Measurements from ENCODE around the gene LRRN4.

LRRN4 gene

GRCh38 chr20:6030453-6031080 lies 23.3 kb downstream of the LRRN4 start:
- no peak for DNase-seq (ENCODE audit: low read depth)

- peak; percentile 66 for DNase-seq (ENCODE audit: low read depth)
Observed at GRCh38 chr20:6029538-6029937, 24.3 kb downstream of the LRRN4 start.

- no peak for DNase-seq (ENCODE audit: low read depth)
Observed at GRCh38 chr20:6028818-6029217, 25.0 kb downstream of the LRRN4 start.

GRCh38 chr20:6026051-6026450 lies 27.8 kb downstream of the LRRN4 start:
- peak; percentile 21 for DNase-seq (ENCODE audit: low read depth)

DNA sequence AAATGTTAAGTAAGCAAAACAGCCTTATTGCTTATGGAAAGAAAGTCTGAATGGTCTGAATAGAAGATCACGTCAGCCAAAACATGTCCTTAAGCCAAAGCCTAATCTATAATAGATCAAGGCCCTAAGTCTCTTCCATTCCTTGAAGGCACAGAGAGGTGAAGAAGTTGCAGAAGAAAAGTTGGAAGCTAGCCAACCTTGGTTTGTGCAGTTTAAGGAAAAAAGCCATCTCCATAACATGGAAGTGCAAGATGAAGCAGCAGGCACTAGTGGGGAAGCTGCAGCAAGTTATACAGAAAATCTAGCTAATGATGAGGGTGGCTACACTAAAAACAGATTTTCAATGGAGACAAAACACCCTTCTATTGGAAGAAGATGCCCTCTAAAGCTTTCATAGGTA lies 29.1 kb downstream of the LRRN4 start:
- DNase-seq (ENCODE audit: low read depth), result no peak

DNA sequence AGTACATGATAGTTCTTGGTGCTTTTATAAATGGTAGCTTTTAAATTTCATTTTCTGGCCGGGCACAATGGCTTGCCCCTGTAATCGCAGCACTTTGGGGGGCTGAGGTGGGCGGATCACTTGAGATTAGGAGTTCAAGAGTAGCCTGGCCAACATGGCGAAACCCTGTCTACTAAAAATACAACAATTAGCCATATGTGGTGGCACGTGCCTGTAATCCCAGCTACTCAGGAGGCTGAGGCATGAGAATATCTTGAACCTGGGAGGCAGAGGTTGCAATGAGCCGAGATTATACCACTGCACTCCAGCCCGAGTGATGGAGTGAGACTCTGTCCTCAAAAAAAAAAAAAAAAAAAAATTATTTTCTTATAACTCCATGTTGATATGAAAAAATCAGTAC lies 36.0 kb downstream of the LRRN4 start:
- no peak for DNase-seq (ENCODE audit: low read depth)

GRCh38 chr20:6017467-6017866 lies 36.4 kb downstream of the LRRN4 start:
- DNase-seq (ENCODE audit: low read depth), result no peak

GRCh38 chr20:6014957-6015356 lies 38.9 kb downstream of the LRRN4 start:
- no peak for DNase-seq (ENCODE audit: low read depth)

- no peak for DNase-seq (ENCODE audit: low read depth)
Observed at GRCh38 chr20:6014017-6014416, 39.8 kb downstream of the LRRN4 start.

GRCh38 chr20:6012179-6012578 lies 41.7 kb downstream of the LRRN4 start:
- DNase-seq (ENCODE audit: low read depth), result no peak

DNA sequence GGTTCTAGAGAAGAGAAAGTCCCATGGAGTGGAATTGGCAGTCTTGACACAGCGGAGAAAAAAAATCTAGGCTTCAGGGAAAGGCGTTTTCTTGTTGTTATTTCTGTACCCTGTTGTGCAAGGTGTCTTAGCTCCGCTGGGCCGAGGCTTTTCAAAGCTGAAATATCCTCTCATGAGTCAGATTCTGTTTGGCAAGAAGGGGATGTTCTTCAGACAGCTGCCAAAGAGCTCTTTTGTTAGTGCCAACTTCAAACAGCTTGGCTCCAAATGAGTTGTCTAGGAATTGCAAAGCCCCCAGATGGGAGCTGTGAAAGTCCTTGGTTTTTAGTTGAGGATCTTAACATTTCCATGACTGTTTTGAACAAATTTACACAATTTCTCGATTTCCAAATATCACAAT lies 45.6 kb downstream of the LRRN4 start:
- DNase-seq (ENCODE audit: low read depth), result peak; percentile 98

GRCh38 chr20:6007529-6008103 lies 46.2 kb downstream of the LRRN4 start:
- DNase-seq (ENCODE audit: low read depth), result no peak

DNA sequence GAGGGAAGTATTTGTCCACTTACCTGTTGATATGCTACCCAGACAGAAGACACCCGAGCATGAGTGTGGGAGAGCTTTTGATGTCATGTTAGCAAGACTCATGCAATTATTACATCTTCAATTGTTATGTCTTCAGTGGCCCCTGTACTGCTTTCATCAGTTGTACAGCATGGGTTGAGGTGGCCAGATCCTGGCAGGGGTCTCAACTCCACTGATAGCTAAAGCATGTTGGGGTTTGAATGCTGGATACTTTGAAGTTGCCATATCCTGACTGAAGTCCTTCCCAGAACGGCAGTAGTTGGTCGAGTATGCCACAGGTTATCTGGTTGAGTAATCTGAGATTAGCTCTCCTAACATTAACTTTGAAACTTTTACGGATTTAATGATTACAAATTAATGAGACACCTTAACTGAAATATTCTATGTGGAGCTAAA lies 46.7 kb downstream of the LRRN4 start:
- DNase-seq (ENCODE audit: low read depth), result no peak

DNA sequence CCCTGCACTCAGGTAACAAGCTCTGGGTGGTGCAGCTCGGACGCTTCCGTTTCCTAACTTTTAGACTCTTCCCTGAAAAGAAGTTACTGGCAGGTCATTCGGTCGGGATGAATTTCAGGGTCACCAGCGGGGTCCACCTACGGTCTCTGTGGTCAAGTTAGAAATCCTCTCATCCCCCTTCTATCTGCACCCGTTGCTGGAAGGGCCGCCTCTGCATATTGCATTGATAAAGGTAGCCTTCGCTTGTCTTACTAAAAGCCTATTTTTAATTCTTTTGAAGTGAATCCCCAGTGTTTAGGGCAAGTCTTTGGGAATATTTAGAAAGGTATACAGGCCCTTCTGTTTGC lies 47.3 kb downstream of the LRRN4 start:
- no peak for DNase-seq (ENCODE audit: low read depth)

DNA sequence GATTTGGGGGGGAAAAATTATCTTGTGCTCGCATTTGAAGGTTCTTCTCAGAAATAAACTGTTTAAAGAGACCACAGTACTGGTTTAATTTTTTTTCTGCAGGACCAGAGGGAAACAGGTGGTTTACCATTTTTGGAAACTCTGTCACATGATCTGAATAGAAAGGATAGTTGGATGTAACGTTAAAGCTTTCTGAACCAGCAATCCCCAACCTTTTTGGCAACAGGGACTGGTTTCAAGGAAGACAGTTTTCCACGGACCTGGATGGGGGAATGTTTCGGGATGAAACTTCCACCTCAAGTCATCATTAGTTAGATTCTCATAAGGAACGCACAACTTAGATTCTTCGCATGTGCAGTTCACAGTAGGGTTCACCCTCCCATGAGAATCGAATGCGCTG lies 53.0 kb downstream of the LRRN4 start:
- DNase-seq (ENCODE audit: low read depth), result no peak

DNA sequence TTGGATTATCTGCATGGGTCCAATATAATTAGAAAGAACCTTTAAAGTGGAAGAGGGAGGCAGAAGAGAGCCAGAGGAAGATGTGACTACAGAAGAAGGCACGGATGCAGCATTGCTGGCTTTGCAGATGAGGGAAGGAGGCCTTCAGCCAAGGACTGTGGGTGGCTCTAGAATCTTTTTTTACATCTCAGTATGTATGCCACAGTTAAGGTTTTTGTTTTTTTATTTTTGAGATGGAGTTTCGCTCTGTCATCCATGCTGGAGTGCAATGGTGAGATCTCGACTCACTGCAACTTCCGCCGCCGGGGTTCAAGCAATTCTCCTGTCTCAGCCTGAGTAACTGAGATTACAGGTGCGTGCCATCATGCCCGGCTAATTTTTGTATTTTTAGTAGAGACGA lies 54.1 kb downstream of the LRRN4 start:
- no peak for DNase-seq (ENCODE audit: low read depth)

- DNase-seq (ENCODE audit: low read depth), result no peak
Observed at GRCh38 chr20:5996765-5997164, 57.1 kb downstream of the LRRN4 start.

- no peak for DNase-seq (ENCODE audit: low read depth)
Observed at GRCh38 chr20:5991623-5992441, 62.0 kb downstream of the LRRN4 start.

DNA sequence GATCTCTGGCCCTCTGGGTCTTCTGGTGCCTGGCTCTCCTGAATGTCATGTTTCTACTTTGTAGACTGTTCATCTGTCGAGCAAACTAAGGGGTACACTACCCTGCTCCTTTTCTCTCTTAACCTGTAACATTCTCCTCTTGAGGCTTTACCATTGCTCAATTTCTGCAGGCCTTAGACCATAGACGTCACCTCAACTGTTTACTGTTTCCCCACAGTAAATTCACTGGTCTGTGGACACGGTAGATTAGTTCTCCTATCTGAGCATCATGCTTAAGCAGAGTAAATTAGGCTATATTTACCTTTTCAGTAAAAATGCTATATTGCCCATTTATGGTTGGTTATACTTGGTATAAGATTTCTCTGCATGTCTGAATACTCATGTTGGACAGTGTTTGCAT lies 62.9 kb downstream of the LRRN4 start:
- no peak for DNase-seq (ENCODE audit: low read depth)
